ENCODE data around the gene NT5DC1. TPM values are rescaled to one million over a fixed set of nuclear protein-coding genes. Genes with fewer than 3 reads are reported as not detected.

Gene NT5DC1
- total RNA-seq, 6 experiments from 2014 or later, result 24.8 to 35.3 (median 31.9) TPM

GRCh38 chr6:116126032-116126431, 25.4 kb downstream of the NT5DC1 start, which contains the start of gene COL10A1:
COL10A1 (minus strand) TSS chr6:116126132; CDS start chr6:116125492, 640 bp downstream.
- no peaks in the 10 kb centered on the region; the same call in 1 of the 2 replicates for H3K27me3 Mint-ChIP-seq (ENCODE audit: insufficient read depth)
- no peak within 1 kb of the TSS for H3K27ac Mint-ChIP-seq
- no peak for TF ChIP-seq CTCF (IDR thresholded peaks at IDR 0.05)
- H3K4me1 Mint-ChIP-seq (ENCODE audit: low read depth), result peaks cover 8% of the 10 kb centered on the region
- H3K9me3 Mint-ChIP-seq, result no peaks in the 10 kb centered on the region
- no peak within 1 kb of the TSS for H3K4me3 Mint-ChIP-seq
- DNase-seq, result no peak
- no peaks in the 10 kb centered on the region for H3K36me3 Mint-ChIP-seq (ENCODE audit: low read depth)

- H3K36me3 Mint-ChIP-seq (ENCODE audit: low read depth), result 0 out of 2 replicates have a peak, but pooled peaks cover 3% of the 10 kb centered on the region
- H3K27ac Mint-ChIP-seq, result 0 out of 2 replicates have a peak overlapping the region, but pooled peaks have one; percentile 31
- H3K9me3 Mint-ChIP-seq, result no peaks in the 10 kb centered on the region
- DNase-seq, result peak; percentile 25
- peaks cover 8% of the 10 kb centered on the region for H3K4me1 Mint-ChIP-seq (ENCODE audit: low read depth)
- H3K27me3 Mint-ChIP-seq (ENCODE audit: insufficient read depth), result no peaks in the 10 kb centered on the region
- no peak for TF ChIP-seq CTCF (IDR thresholded peaks at IDR 0.05)
- no peak overlapping the region for H3K4me3 Mint-ChIP-seq
Observed at GRCh38 chr6:116127771-116128493, 27.3 kb downstream of the NT5DC1 start.

DNA sequence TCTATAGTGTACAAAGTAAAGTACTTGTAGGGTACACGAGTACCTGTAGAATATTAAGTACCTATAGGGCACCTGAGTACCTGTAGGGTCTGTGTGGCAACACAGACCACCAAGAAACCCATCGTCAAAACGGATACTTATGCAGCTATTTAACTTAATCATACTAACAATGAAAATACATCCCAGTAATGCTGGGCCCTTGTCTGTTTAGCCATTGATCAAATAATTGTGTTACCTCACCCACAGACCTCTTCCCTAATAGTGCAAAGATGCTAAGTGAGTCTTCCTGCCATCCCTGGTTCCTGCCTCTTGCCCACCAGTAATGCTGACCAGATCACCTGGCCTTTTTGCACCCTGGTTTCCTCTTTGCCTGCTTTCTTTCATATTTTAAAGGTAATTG, 32.8 kb downstream of the NT5DC1 start:
- Mint-ChIP-seq H3K9me3 (no peaks in the 10 kb centered on the region), H3K27ac (no peak overlapping the region), H3K27me3 (ENCODE audit: insufficient read depth) (no peaks in the 10 kb centered on the region), H3K36me3 (ENCODE audit: low read depth) (peaks cover 3% of the 10 kb centered on the region; the same call in 1 of the 2 replicates), H3K4me1 (ENCODE audit: low read depth) (peaks cover 6% of the 10 kb centered on the region), H3K4me3 (no peak overlapping the region)
- no peak for TF ChIP-seq CTCF (IDR thresholded peaks at IDR 0.05)
- DNase-seq, result no peak

DNA sequence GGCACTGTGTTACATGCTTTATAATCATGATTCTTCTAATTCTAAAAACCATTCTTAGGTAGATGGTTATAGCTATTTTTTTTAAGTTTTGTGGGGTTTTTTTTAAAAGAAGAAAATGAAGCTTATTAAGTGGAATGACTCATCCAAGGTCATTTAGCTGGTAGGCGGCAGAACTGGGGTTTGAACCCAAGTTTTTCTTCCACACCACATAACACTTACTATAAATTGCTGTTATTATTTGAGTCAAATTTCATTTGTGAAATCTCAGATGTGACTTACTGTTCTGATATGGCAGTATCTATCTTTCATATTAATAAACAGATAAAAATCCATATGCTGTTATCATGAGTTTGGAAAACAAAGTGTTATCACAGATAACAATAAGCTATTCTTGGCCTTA, 35.7 kb downstream of the NT5DC1 start:
- Mint-ChIP-seq H3K36me3 (ENCODE audit: low read depth) (peaks cover 3% of the 10 kb centered on the region; the same call in 1 of the 2 replicates), H3K27ac (no peak overlapping the region), H3K27me3 (ENCODE audit: insufficient read depth) (no peaks in the 10 kb centered on the region), H3K4me3 (no peak overlapping the region), H3K9me3 (no peaks in the 10 kb centered on the region), H3K4me1 (ENCODE audit: low read depth) (peaks cover 6% of the 10 kb centered on the region)
- no peak for TF ChIP-seq CTCF (IDR thresholded peaks at IDR 0.05)
- DNase-seq, result no peak

DNA sequence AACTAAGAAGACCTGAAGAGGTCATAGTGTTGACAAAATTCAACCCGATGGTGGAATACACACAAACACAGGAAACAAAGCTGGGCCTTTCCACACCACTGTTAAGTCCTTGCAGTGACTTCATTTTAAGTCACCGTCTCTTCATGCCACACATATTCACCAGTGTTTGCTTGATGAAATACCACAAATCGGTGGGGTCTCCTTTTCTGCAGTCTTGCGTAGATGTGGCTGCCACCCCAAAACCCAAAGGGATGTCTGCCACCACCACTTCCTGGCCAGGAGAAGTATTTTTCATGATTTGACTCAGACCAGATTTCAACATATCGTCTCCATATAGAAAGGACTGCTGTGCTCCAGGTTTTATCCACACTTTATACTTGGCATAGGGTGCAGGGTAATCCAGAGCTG, 36.3 kb downstream of the NT5DC1 start:
- no peak overlapping the region for H3K4me3 Mint-ChIP-seq
- H3K9me3 Mint-ChIP-seq, result no peaks in the 10 kb centered on the region
- H3K36me3 Mint-ChIP-seq (ENCODE audit: low read depth), result no peaks in the 10 kb centered on the region; the same call in 1 of the 2 replicates
- peaks cover 6% of the 10 kb centered on the region for H3K4me1 Mint-ChIP-seq (ENCODE audit: low read depth)
- no peak for DNase-seq
- H3K27ac Mint-ChIP-seq, result no peak overlapping the region
- H3K27me3 Mint-ChIP-seq (ENCODE audit: insufficient read depth), result no peaks in the 10 kb centered on the region
- no peak for TF ChIP-seq CTCF (IDR thresholded peaks at IDR 0.05)
